Measurements from ENCODE around the gene KRTAP4-6. TPM values are rescaled to one million over a fixed set of nuclear protein-coding genes. Genes with fewer than 3 reads are reported as not detected.
"Not testable (repeated sequence)": the region's sequence is repeated elsewhere in the genome, so short reads cannot be mapped to it uniquely, and the experiment has no call there.

Gene KRTAP4-6
- not detected in 2 replicates for total RNA-seq
- long read RNA-seq, result 0 reads

DNA sequence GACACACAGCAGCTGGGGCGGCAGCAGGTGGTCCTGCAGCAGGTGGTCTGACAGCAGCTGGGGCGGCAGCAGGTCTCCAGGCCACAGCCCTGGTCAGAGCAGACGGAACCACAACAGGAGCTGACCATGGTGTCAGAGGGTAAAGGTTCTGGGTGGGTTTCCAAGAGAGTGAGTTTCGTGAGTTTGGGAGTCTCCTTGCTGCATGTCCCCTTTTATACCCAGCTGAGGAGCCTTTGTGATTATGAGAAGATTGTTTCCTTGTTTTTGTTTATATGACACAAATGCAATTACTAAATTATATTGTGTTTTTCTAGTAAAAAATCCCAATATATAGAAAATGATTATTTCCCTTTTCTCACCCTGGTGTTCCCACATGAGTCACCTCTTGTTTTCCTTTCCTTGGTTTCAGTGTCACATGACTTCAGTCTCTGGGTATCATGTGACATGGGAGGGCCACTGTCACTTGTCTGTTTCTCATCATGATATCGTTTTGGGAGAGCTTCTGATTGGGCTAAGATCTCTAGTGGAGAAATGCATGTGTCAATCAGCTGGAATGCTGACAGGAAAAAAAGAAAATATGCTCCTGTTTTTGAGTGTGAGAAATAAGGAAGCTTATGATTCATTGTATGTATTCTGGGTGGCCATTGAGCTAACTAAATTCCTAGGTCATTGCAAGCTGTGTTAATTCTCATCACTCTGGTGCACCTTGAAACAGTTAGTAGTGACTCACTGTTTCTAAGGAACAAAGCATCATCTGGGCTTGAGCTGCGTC, at the start of gene KRTAP4-6:
Gene KRTAP4-6, minus strand, starts transcription at position 185 of the 772 bp plus-strand sequence. Its CDS starts 57 bp downstream, at position 128.
- TF ChIP-seq, protein P1, sequence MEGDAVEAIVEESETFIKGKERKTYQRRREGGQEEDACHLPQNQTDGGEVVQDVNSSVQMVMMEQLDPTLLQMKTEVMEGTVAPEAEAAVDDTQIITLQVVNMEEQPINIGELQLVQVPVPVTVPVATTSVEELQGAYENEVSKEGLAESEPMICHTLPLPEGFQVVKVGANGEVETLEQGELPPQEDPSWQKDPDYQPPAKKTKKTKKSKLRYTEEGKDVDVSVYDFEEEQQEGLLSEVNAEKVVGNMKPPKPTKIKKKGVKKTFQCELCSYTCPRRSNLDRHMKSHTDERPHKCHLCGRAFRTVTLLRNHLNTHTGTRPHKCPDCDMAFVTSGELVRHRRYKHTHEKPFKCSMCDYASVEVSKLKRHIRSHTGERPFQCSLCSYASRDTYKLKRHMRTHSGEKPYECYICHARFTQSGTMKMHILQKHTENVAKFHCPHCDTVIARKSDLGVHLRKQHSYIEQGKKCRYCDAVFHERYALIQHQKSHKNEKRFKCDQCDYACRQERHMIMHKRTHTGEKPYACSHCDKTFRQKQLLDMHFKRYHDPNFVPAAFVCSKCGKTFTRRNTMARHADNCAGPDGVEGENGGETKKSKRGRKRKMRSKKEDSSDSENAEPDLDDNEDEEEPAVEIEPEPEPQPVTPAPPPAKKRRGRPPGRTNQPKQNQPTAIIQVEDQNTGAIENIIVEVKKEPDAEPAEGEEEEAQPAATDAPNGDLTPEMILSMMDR (IDR thresholded peaks at IDR 0.05), result no peak
- peak within 1 kb of the TSS; percentile 32 for H3K27ac Mint-ChIP-seq (ENCODE audit: unreplicated experiment)
- peaks cover 17% of the 10 kb centered on the region for H3K36me3 Mint-ChIP-seq (ENCODE audit: unreplicated experiment)
- no peak for DNase-seq (ENCODE audit: extremely low spot score, unreplicated experiment)
- H3K4me1 Mint-ChIP-seq (ENCODE audit: unreplicated experiment), result peaks cover 6% of the 10 kb centered on the region
- peaks cover 40% of the 10 kb centered on the region for H3K9me3 Mint-ChIP-seq (ENCODE audit: unreplicated experiment)
- no peak within 1 kb of the TSS for H3K4me3 Mint-ChIP-seq (ENCODE audit: unreplicated experiment)
- no peaks in the 10 kb centered on the region for H3K27me3 Mint-ChIP-seq (ENCODE audit: unreplicated experiment)

DNA sequence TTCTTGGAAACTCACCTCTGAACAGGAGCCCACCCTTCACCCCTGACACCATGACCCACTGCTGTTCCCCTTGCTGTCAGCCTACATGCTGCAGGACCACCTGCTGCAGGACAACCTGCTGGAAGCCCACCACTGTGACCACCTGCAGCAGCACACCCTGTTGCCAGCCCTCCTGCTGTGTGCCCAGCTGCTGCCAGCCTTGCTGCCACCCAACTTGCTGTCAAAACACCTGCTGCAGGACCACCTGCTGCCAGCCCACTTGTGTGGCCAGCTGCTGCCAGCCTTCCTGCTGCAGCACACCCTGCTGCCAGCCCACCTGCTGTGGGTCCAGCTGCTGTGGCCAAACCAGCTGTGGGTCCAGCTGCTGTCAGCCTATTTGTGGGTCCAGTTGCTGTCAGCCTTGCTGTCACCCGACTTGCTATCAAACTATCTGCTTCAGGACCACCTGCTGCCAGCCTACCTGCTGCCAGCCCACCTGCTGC, 49.5 kb upstream of the KRTAP4-6 start, which contains the start of gene KRTAP9-1:
Gene KRTAP9-1, plus strand, starts transcription at position 51 of the 482 bp plus-strand sequence. Its CDS starts 0 bp downstream, at position 51.
- not testable (repeated sequence) for H3K4me1 Mint-ChIP-seq (ENCODE audit: unreplicated experiment); H3K4me3 Mint-ChIP-seq (ENCODE audit: unreplicated experiment); H3K27ac Mint-ChIP-seq (ENCODE audit: unreplicated experiment); DNase-seq (ENCODE audit: extremely low spot score, unreplicated experiment); H3K36me3 Mint-ChIP-seq (ENCODE audit: unreplicated experiment); H3K27me3 Mint-ChIP-seq (ENCODE audit: unreplicated experiment); H3K9me3 Mint-ChIP-seq (ENCODE audit: unreplicated experiment)

DNA sequence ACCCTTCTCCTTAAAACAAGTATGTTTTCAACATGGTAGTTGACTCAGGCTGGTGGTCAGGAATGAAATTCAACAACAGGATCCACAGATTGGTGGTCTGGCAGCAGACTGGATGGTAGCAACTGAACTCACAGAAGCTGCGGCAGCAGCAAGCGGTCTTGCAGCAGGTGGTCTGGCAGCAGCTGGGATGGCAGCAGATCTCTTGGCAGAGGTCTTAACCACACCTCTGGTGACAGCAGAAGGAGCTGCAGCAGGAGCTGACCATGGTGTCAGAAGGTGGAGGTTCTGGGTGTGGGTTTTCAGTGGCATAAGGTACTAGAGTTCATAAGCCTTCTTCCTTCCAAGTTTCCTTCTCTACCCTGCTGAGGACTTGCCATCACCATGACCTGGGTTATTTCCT, 46.5 kb upstream of the KRTAP4-6 start:
- H3K9me3 Mint-ChIP-seq (ENCODE audit: unreplicated experiment), result no peaks in the 10 kb centered on the region
- no peak overlapping the region for H3K4me3 Mint-ChIP-seq (ENCODE audit: unreplicated experiment)
- DNase-seq (ENCODE audit: extremely low spot score, unreplicated experiment), result no peak
- TF ChIP-seq, protein P1 (IDR thresholded peaks at IDR 0.05), result no peak
- H3K27ac Mint-ChIP-seq (ENCODE audit: unreplicated experiment), result no peak overlapping the region
- peaks cover 5% of the 10 kb centered on the region for H3K27me3 Mint-ChIP-seq (ENCODE audit: unreplicated experiment)
- H3K4me1 Mint-ChIP-seq (ENCODE audit: unreplicated experiment), result no peaks in the 10 kb centered on the region
- H3K36me3 Mint-ChIP-seq (ENCODE audit: unreplicated experiment), result no peaks in the 10 kb centered on the region

DNA sequence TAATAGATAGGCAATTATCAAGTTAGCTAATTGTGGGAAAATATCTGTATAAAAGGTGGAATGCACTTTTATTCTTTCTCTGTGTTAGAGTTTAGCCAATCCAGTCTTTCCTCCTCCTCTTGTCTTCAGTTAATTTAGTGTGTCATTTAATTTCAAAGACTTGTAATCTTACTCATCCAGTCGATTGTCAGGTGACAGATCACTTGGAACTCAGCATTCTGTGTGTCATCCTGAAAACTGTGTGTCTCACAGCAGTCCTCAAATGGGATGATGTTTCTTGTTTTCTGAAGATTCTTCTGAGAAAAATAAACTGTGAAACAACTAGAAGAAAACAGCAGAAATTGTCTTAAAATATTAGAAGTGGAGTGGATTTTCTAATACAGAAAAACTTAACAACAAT, 44.7 kb upstream of the KRTAP4-6 start:
- Mint-ChIP-seq H3K9me3 (ENCODE audit: unreplicated experiment) (no peaks in the 10 kb centered on the region), H3K27ac (ENCODE audit: unreplicated experiment) (no peak overlapping the region), H3K4me1 (ENCODE audit: unreplicated experiment) (no peaks in the 10 kb centered on the region), H3K4me3 (ENCODE audit: unreplicated experiment) (no peak overlapping the region), H3K36me3 (ENCODE audit: unreplicated experiment) (no peaks in the 10 kb centered on the region), H3K27me3 (ENCODE audit: unreplicated experiment) (peaks cover 5% of the 10 kb centered on the region)
- DNase-seq (ENCODE audit: extremely low spot score, unreplicated experiment), result no peak
- TF ChIP-seq, protein P1 (IDR thresholded peaks at IDR 0.05), result no peak

DNA sequence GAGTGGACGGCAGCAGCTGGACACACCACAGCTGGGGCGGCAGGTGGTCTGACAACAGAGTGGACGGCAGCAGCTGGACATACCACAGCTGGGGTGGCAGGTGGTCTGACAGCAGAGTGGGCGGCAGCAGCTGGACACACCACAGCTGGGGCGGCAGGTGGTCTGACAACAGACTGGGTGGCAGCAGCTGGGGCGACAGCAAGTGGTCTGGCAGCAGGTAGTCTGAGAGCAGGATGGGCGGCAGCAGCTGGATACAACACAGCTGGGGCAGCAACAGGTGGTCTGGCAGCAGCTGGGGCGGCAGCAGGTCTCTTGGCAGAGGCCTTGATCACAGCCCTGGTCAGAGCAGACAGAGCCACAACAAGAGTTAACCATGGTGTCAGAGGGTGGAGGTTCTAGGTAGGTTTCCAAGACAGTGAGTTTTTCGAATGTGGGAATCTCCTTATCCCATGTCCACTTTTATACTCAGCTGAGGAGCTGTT, 44.2 kb upstream of the KRTAP4-6 start, which contains the start of gene KRTAP4-1:
Gene KRTAP4-1, minus strand, starts transcription at position 432 of the 482 bp plus-strand sequence. Its CDS starts 57 bp downstream, at position 375.
- no peak within 1 kb of the TSS for H3K27ac Mint-ChIP-seq (ENCODE audit: unreplicated experiment)
- H3K4me3 Mint-ChIP-seq (ENCODE audit: unreplicated experiment), result no peak within 1 kb of the TSS
- no peaks in the 10 kb centered on the region for H3K9me3 Mint-ChIP-seq (ENCODE audit: unreplicated experiment)

More for the DNA sequence above, 44.2 kb upstream of the KRTAP4-6 start, which contains the start of gene KRTAP4-1:
- TF ChIP-seq, protein P1 (IDR thresholded peaks at IDR 0.05), result no peak
- Mint-ChIP-seq H3K36me3 (ENCODE audit: unreplicated experiment) (no peaks in the 10 kb centered on the region), H3K27me3 (ENCODE audit: unreplicated experiment) (peaks cover 5% of the 10 kb centered on the region), H3K4me1 (ENCODE audit: unreplicated experiment) (no peaks in the 10 kb centered on the region)
- no peak for DNase-seq (ENCODE audit: extremely low spot score, unreplicated experiment)

Data from osteocyte (in vitro differentiated cells).